ENCODE data around the gene UBE2H.

Gene UBE2H

DNA sequence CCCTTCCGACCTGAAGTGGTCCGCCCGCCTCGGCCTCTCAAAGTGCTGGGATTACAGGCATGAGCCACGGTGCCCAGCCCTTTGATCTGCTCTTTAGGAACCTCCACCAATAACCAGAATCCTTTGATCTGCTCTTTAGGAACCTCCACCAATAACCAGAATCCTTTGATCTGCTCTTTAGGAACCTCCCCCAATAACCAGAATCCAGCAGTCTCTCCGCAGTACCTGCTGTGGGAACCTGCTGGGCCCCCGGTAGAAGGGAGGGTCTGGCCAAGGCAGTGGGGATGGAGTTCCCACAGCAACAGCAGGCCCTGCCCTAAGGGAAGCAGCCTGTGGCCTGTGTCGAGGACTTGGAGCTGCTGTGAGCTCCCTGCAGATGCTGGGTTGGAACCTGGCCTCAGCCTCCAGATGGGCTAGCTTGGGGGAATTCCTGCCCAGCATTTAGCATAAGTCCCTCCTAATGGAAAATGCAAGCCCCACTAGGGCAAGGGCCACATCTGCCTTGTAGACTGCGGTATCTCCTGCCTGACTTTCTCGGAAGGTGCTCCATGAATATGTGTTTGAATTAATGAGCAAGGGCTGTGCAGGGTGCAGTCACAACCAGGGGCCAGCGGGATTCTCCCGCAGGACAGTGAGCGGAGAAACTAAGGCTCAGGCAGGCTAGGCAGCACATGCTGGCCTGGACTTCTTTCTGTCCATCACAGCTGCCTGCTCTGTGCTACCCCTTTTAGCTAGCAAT is 165.8 kb downstream of the UBE2H start:
- no peak for DNase-seq (ENCODE audit: low read depth in 2 of 2)

DNA sequence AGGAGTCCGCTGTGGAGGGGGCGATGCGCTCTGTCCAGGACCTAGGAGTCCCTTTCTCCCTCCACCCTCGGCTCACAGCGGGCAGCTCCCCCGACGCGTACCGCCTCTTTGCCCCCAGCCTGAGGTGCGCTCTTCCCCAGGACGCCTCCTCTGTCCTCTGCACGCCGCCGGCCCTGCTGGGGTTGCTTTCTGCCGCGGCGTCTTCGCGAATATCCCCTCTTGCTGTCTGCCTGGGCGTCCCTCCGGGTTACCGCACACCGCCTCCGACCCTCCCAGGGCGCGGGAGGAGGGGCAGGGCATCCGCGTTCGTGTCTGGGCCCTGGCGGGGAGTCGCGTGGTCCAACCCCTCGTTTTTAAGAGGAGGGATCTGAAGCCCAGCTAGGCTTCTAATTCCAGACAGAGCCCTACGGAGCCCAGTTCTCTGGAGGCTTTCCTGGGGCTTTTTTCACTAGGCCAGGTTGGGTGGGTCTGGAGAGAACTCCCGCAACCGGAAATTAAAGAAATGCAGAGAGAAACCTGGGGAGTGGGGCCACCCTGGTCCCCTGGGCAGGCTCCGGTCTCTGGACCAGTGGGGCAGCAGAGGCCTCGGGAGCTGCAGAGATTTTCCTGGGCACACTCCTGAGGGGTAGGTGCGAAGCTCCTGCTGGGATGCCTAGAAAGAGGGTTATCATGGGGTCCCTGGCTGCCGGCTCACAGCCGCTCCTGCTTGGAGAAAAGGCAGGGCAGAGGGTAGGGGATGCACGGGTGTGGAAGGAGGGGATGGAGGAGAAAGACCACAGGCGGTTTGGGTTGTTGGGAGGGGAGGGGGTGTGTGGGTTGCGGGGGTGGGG is 166.9 kb downstream of the UBE2H start:
- no peak for DNase-seq (ENCODE audit: low read depth in 2 of 2)

DNA sequence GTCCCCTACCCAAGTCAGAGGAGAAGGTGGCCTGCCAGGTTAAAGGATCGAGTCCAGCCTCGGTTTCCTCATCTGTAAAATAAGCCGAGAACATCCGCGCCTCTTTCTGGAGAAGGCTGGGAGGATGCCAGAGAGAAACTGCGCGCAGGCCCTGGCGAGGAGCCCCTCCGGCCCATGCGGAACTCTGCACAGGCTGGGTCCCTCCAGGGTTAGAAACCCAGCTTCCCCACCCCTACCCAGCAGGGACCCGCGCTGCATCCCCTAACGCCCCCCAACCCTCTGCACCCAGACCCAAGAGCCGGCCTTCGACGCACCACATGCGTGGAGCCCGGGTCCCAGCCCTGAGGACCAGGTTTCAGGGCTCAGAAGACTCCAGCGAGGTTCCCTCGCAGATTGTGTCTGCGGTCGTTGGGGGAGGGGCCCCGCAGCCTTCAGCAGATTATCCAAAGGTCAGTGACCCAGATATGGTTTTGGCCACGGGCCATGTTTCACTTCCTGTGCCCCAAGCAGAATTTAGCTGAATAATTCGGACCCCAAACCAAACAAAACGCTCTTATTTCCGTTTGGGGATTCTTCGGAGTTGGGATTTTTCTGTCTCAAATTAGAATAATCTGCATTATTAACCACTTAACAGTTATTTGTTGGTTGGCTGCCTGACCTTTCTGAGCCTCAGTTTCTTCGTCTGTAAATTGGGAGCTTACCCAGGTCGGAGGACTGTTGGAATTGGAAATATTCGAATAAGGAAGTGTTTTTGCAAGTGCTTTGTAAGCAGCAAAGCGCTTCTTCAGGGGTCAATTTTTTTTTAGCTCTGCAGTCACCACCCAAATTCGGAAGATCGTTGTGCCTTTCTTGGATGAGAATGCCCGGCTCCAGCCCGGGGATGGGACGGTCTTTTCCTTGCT is 167.7 kb downstream of the UBE2H start:
- DNase-seq (ENCODE audit: low read depth in 2 of 2) = no peak

DNA sequence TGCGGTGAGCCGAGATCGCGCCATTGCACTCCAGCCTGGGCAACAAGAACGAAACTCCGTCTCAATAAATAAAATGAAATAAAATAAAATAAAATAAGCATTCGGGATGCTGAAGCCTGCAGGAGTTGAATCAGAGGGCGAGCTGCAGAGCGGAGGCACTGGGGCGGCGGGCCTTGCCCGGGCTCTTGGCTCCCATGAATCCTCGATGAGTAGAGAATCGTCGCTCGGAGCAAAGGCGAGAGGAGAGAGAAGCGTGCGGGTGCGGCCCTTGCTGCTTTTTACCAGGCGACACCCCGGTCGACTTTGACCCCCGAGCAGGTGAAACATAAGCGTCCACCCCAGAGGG is 168.3 kb downstream of the UBE2H start:
- no peak for DNase-seq (ENCODE audit: low read depth in 2 of 2)

- no peak for DNase-seq (ENCODE audit: low read depth in 2 of 2)
Measured at GRCh38 chr7:129783584-129783919, 169.2 kb downstream of the UBE2H start.

DNA sequence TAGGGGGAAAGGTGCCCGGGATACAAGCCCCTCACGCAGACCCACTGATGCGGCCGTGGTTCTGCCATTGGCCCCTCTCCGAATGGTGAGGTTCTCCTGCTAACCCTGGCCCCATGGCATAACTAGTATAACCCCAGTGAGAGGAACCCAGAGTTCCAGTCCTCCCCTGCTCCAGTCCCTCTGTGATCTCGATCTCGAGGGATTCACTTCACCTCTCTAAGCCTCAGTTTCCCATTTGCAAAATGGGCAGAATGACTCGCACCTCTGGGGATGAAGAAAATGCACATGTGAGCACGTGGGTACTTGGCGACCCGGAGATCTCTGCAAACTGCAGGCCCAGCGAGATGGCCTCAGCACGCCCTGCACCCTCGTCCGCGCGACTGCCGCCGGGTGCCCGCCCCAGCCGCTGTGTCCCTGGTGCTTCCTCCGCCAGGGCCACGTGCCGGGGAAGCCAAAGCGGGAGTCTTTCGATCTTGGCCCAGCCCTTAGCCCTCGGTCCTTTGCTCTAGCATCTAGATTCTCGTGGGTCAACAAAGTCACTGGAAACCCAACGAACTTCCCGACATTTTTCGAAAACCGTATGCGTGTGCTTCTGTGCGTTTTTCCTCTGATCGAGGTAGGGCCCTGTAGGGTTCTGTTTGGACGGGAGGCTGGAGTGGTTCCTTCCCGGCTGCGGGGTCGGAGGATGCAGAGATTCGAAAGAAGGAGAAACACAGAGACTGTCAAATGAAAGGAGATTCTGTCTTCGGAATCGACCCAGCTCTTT is 169.8 kb downstream of the UBE2H start:
- DNase-seq (ENCODE audit: low read depth in 2 of 2) = no peak

DNA sequence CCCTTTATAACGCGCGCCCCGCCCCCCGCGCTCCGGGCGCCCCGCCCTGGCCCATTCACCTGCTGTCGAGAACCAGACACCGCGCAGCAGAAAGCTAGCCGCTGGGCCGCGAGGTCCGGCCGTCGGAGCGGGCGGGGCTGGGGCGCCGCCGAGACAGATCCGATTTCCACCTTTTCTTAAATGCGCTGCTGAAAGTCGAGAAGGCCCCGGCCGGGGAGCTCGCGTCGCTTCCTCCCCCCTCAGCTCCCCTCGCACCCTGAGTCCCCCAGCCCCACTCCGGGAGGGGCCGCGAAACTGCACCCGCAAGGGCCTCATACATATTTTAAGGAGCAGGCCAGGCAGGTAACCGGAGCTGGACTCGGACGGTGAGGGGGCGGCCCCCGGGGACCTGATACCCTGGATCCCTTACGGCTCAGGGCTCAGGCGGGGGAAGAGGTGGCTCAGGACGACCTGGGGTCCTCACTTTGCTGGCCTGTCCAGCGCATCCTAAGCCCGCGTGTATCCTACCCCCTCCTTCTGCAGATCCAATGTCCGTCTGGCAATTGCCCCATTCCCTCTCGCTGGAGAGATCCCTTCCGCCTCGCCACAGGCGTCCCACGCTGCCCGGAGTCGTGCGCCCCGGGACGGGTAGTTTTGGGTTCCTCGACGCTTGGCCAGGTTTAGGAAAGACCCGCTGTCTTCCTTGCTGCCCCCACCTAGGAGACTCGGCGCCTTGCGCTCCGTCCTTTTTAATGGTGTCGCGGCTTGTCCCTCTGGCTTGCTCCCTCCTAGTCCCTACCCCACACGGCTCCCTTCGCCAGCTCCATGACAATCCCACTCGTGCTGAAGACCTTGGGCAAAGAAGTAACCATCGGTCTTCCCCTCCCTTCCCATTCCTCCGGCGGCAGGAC is 170.6 kb downstream of the UBE2H start:
- no peak for DNase-seq (ENCODE audit: low read depth in 2 of 2)

GRCh38 chr7:129780974-129781927 is 171.5 kb downstream of the UBE2H start:
- DNase-seq (ENCODE audit: low read depth in 2 of 2) = no peak

Data from activated CD8-positive, alpha-beta memory T cell treated with anti-CD3 and anti-CD28 coated beads for 4 hours (primary cell).